SU-DHL-6 (cell line): ENCODE measurements around the gene SRPK2.

Experiments used
- H2AFZ ChIP-seq: fragments of 200-600 bp; sonication (generic); 2 replicates; pipeline ENCODE4 v1.6.1; 2014; ENCODE audit warnings: low read depth, mild to moderate bottlenecking, moderate library complexity, mixed read lengths, antibody characterized with exemption, low read length; ENCODE audit not compliant: severe bottlenecking
- H3F3A ChIP-seq: fragments of 200-600 bp; shearing (Covaris generic); 2 replicates; pipeline ENCODE4 v1.6.0; 2016; ENCODE audit warnings: antibody characterized with exemption, mild to moderate bottlenecking; ENCODE audit not compliant: insufficient read depth
- H3K27ac ChIP-seq: fragments of 200-600 bp; sonication (generic); 2 replicates; pipeline ENCODE4 v1.5.1; 2016; ENCODE audit warnings: low read depth, mild to moderate bottlenecking, low read length, moderate library complexity, mixed read lengths
- H3K27me3 ChIP-seq: fragments of 200-600 bp; sonication (generic), shearing (Covaris generic); 2 replicates; pipeline ENCODE4 v1.6.0; 2014; ENCODE audit warnings: mild to moderate bottlenecking, low read length
- H3K36me3 ChIP-seq: fragments of 200-600 bp; sonication (generic); 2 replicates; pipeline ENCODE4 v1.6.1; 2014; ENCODE audit warnings: mild to moderate bottlenecking, low read length, mixed read lengths
- H3K4me2 ChIP-seq: fragments of 300-600, 200-600 bp; shearing (Covaris generic), sonication (generic); 2 replicates; pipeline ENCODE4 v1.6.0; 2014; ENCODE audit warnings: low read length, low read depth, mild to moderate bottlenecking; ENCODE audit not compliant: poor library complexity, severe bottlenecking
- H3K4me3 ChIP-seq: fragments of 200-600 bp; sonication (generic); 2 replicates; pipeline ENCODE4 v1.5.1; 2014; ENCODE audit warnings: antibody characterized with exemption, low read length, mild to moderate bottlenecking, mixed read lengths; ENCODE audit not compliant: insufficient read depth, poor library complexity, severe bottlenecking
- H3K79me2 ChIP-seq: fragments of 200-600 bp; sonication (generic); 2 replicates; pipeline ENCODE4 v1.6.1; 2014; ENCODE audit warnings: mild to moderate bottlenecking, low read length, moderate library complexity; ENCODE audit not compliant: insufficient read depth
- H3K9ac ChIP-seq: fragments of 200-600 bp; sonication (generic); 2 replicates; pipeline ENCODE4 v1.7.0; 2014; ENCODE audit warnings: mild to moderate bottlenecking, low read length
- H3K9me2 ChIP-seq: fragments of 200-600 bp; sonication (generic); replicated peaks from 2 replicates; pipeline ENCODE4 v1.6.1; 2014; ENCODE audit warnings: low read length; ENCODE audit not compliant: insufficient read depth
- H3K9me3 ChIP-seq: fragments of 200-600 bp; sonication (generic); 2 replicates; pipeline ENCODE4 v1.6.1; 2014; ENCODE audit warnings: low read length, mixed read lengths; ENCODE audit not compliant: insufficient read depth
- H4K20me1 ChIP-seq: fragments of 200-600 bp; sonication (generic); 2 replicates; pipeline ENCODE4 v1.6.1; 2014; ENCODE audit warnings: low read depth, mild to moderate bottlenecking, antibody characterized with exemption, low read length, moderate library complexity, mixed read lengths
- CTCF ChIP-seq: fragments of 200-600 bp; sonication (generic); IDR thresholded peaks from one replicate; pipeline ENCODE4 v1.5.1; 2017; ENCODE audit warnings: antibody characterized with exemption, mild to moderate bottlenecking, low read length, moderate library complexity; ENCODE audit not compliant: insufficient read depth, poor library complexity, severe bottlenecking
- EZH2phosphoT487 ChIP-seq: fragments of 200-600 bp; sonication (generic), shearing (Covaris generic); conservative IDR thresholded peaks from 2 replicates; pipeline ENCODE4 v1.6.1; 2018; ENCODE audit warnings: mild to moderate bottlenecking, antibody characterized with exemption, low read length, moderate library complexity, mixed read lengths

Gene SRPK2

DNA sequence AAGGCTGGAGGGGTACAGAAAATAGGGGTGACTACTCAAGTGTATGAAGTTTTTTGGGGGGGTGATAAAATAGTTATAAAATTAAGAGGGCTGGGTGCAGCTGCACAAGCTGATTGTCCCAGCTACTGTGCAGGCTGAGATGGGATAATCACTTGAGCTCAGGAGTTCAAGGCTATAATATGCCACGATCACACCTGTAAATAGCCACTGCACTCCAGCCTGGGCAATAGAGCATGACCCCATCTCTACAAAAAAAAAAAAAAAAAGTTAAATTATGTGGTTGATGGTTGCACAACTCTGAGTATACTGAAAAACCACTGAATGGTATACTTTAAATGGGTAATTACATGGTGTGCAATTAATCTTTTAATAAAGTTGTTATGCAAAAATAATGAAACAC is 172.9 kb downstream of the SRPK2 start:
- Histone ChIP-seq H3F3A (no peaks in the 10 kb centered on the region), H3K36me3 (no peaks in the 10 kb centered on the region), H2AFZ (no peak overlapping the region), H3K27ac (no peak overlapping the region), H3K79me2 (peaks cover 27% of the 10 kb centered on the region), H3K9me3 (no peaks in the 10 kb centered on the region), H3K4me3 (no peak overlapping the region), H3K27me3 (no peaks in the 10 kb centered on the region), H3K9ac (no peak overlapping the region), H4K20me1 (peaks cover 10% of the 10 kb centered on the region; the same call in 1 of the 2 replicates), H3K9me2 (no peaks in the 10 kb centered on the region), H3K4me2 (no peak overlapping the region)
- TF ChIP-seq EZH2phosphoT487 (no peak), CTCF (no peak)

GRCh38 chr7:105215182-105215581 is 173.5 kb downstream of the SRPK2 start:
- Histone ChIP-seq H3K4me3 (no peak overlapping the region), H3K4me2 (no peak overlapping the region), H3K27ac (no peak overlapping the region), H3K36me3 (no peaks in the 10 kb centered on the region), H3K9ac (no peak overlapping the region), H3K9me2 (no peaks in the 10 kb centered on the region), H2AFZ (no peak overlapping the region), H4K20me1 (peaks cover 10% of the 10 kb centered on the region; the same call in 1 of the 2 replicates), H3K79me2 (peaks cover 32% of the 10 kb centered on the region), H3F3A (no peaks in the 10 kb centered on the region), H3K27me3 (no peaks in the 10 kb centered on the region), H3K9me3 (no peaks in the 10 kb centered on the region)
- no peak for TF ChIP-seq EZH2phosphoT487
- TF ChIP-seq CTCF, result no peak

- TF ChIP-seq CTCF (no peak), EZH2phosphoT487 (no peak)
- no peak overlapping the region for H3K9ac ChIP-seq
- H3K27ac ChIP-seq, result no peak overlapping the region
- no peak overlapping the region for H2AFZ ChIP-seq
- H4K20me1 ChIP-seq, result peaks cover 10% of the 10 kb centered on the region; the same call in 1 of the 2 replicates
- peaks cover 45% of the 10 kb centered on the region for H3K79me2 ChIP-seq
- no peaks in the 10 kb centered on the region for H3K9me2 ChIP-seq
- no peaks in the 10 kb centered on the region for H3K9me3 ChIP-seq
- H3K4me2 ChIP-seq, result no peak overlapping the region
- no peaks in the 10 kb centered on the region for H3K27me3 ChIP-seq
- H3K36me3 ChIP-seq, result no peaks in the 10 kb centered on the region
- no peak overlapping the region for H3K4me3 ChIP-seq
- no peaks in the 10 kb centered on the region for H3F3A ChIP-seq
Observed at GRCh38 chr7:105213611-105214010, 175.1 kb downstream of the SRPK2 start.

DNA sequence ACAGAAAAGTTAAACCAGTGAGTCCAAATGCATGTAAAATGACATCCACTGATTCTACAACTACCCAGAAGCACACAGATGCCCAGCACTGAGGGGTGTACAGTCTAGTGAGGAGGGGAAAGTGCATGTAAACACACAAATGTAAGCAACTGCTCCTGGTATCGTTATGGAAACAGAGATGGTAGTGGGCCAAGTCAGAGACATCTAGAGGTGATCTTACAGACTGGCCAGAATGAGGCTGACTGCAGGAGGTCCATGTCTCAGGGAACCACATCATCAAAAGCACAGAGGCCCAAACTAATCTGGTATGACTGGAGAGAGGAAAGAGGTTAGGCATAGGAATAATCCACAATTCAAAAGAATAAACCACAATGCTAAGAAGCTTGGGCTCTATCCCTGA is 176.5 kb downstream of the SRPK2 start:
- H3K4me3 ChIP-seq, result no peak overlapping the region
- H3F3A ChIP-seq, result no peaks in the 10 kb centered on the region
- no peak overlapping the region for H2AFZ ChIP-seq
- no peaks in the 10 kb centered on the region for H3K9me2 ChIP-seq
- no peak overlapping the region for H3K27ac ChIP-seq
- H4K20me1 ChIP-seq, result peaks cover 8% of the 10 kb centered on the region; the same call in 1 of the 2 replicates
- no peak overlapping the region for H3K4me2 ChIP-seq
- H3K79me2 ChIP-seq, result peaks cover 48% of the 10 kb centered on the region
- H3K9ac ChIP-seq, result no peak overlapping the region
- H3K27me3 ChIP-seq, result no peaks in the 10 kb centered on the region
- TF ChIP-seq EZH2phosphoT487 (no peak), CTCF (no peak)
- no peaks in the 10 kb centered on the region for H3K36me3 ChIP-seq
- no peaks in the 10 kb centered on the region for H3K9me3 ChIP-seq
